Measurements from ENCODE around the gene SMIM43. TPM values are rescaled to one million over a fixed set of nuclear protein-coding genes. Genes with fewer than 3 reads are reported as not detected.
"Not testable (repeated sequence)": the region's sequence is repeated elsewhere in the genome, so short reads cannot be mapped to it uniquely, and the experiment has no call there.

Gene SMIM43
- total RNA-seq, 2 experiments from 2014 or later = not detected

GRCh38 chr4:121785479-121785878 is 20.5 kb upstream of the SMIM43 start:
- POLR2A ChIA-PET = interaction anchor here (0.5 kb wide), 1 partner anchor 21 kb away, joined by 3 read pairs; the partner anchor contains the start of gene SMIM43
- CTCF ChIA-PET = no interaction called here

- CTCF ChIA-PET = no interaction called here
- POLR2A ChIA-PET = no interaction called here
Measured at GRCh38 chr4:121784975-121785374, 20.0 kb upstream of the SMIM43 start.

GRCh38 chr4:121784401-121784800 is 19.4 kb upstream of the SMIM43 start:
- ChIA-PET POLR2A (no interaction called here), CTCF (no interaction called here)

- POLR2A ChIA-PET = no interaction called here
- CTCF ChIA-PET = no interaction called here
Measured at GRCh38 chr4:121783210-121783609, 18.2 kb upstream of the SMIM43 start.

GRCh38 chr4:121778991-121779628 is 14.1 kb upstream of the SMIM43 start:
- ChIA-PET POLR2A (no interaction called here), CTCF (no interaction called here)

- ChIA-PET POLR2A (interaction anchor here (0.7 to 1.4 kb wide), 3 partner anchors 17 to 197 kb away, joined by 3 to 5 read pairs (median 3); partner anchors contain the start of gene ANXA5), CTCF (interaction anchor here (1.4 kb wide), 1 partner anchor 14 kb away, joined by 3 read pairs; no protein-coding TSS in a partner anchor)
Measured at GRCh38 chr4:121777625-121778024, 12.7 kb upstream of the SMIM43 start.

GRCh38 chr4:121776610-121777401 is 11.8 kb upstream of the SMIM43 start:
- ChIA-PET CTCF (interaction anchor here (1.4 kb wide), 1 partner anchor 13 kb away, joined by 3 read pairs; no protein-coding TSS in a partner anchor), POLR2A (interaction anchor here (1.1 to 1.4 kb wide), 2 partner anchors 18 to 80 kb away, joined by 3 to 5 read pairs; partner anchors contain the start of gene ANXA5)

GRCh38 chr4:121773883-121774282 is 8.9 kb upstream of the SMIM43 start:
- ChIA-PET POLR2A (no interaction called here), CTCF (no interaction called here)

GRCh38 chr4:121771869-121772268 is 6.9 kb upstream of the SMIM43 start:
- POLR2A ChIA-PET = no interaction called here

GRCh38 chr4:121769341-121769740 is 4.4 kb upstream of the SMIM43 start:
- ChIA-PET POLR2A (no interaction called here), CTCF (no interaction called here)

More at GRCh38 chr4:121771869-121772268, 6.9 kb upstream of the SMIM43 start:
- CTCF ChIA-PET = no interaction called here

GRCh38 chr4:121767166-121767565 is 2.2 kb upstream of the SMIM43 start:
- ChIA-PET POLR2A (no interaction called here), CTCF (interaction anchor here (0.8 kb wide), 1 partner anchor 32 kb away, joined by 3 read pairs; no protein-coding TSS in a partner anchor)

GRCh38 chr4:121765971-121766538 is 1.1 kb upstream of the SMIM43 start:
- ChIA-PET CTCF (no interaction called here), POLR2A (no interaction called here)

- POLR2A ChIA-PET = no interaction called here
- CTCF ChIA-PET = no interaction called here
Measured at GRCh38 chr4:121765368-121765705, 373 bp upstream of the SMIM43 start.

GRCh38 chr4:121764303-121764701 is 662 bp downstream of the SMIM43 start:
- POLR2A ChIA-PET = no interaction called here
- CTCF ChIA-PET = interaction anchor here (1.0 kb wide), 1 partner anchor 13 kb away, joined by 3 read pairs; no protein-coding TSS in a partner anchor

GRCh38 chr4:121760205-121760604 is 4.8 kb downstream of the SMIM43 start:
- ChIA-PET CTCF (no interaction called here), POLR2A (no interaction called here)

- CTCF ChIA-PET = no interaction called here
Measured at GRCh38 chr4:121758925-121759568, 5.9 kb downstream of the SMIM43 start.

GRCh38 chr4:121752142-121752541 is 12.8 kb downstream of the SMIM43 start:
- CTCF ChIA-PET, POLR2A ChIA-PET: not testable (repeated sequence)

More at GRCh38 chr4:121758925-121759568, 5.9 kb downstream of the SMIM43 start:
- POLR2A ChIA-PET = no interaction called here

GRCh38 chr4:121749225-121749624 is 15.7 kb downstream of the SMIM43 start:
- ChIA-PET CTCF (no interaction called here), POLR2A (no interaction called here)

- ChIA-PET POLR2A (no interaction called here), CTCF (no interaction called here)
Measured at GRCh38 chr4:121742794-121743193, 22.2 kb downstream of the SMIM43 start.

- CTCF ChIA-PET = interaction anchor here (1.3 kb wide), 1 partner anchor 9 kb away, joined by 3 read pairs; no protein-coding TSS in a partner anchor
- POLR2A ChIA-PET = no interaction called here
Measured at GRCh38 chr4:121741751-121742150, 23.2 kb downstream of the SMIM43 start.

Data from activated CD8-positive, alpha-beta memory T cell treated with anti-CD3 and anti-CD28 coated beads for 36 hours (primary cell).